Trophoblast cell (in vitro differentiated cells and primary cell): ENCODE measurements around the gene AMER2.

Source experiments
- DNase-seq, 2 donors: peaks; one replicate each; pipeline ENCODE4 v3.0.0-alpha.2; 2016
- H2AFZ ChIP-seq: 2 replicates; pipeline ENCODE4 v1.6.1; 2013; ENCODE audit warnings: low read length, moderate library complexity, mild to moderate bottlenecking; ENCODE audit not compliant: insufficient read depth, poor library complexity
- H2AK5ac ChIP-seq: 2 replicates; pipeline ENCODE4 v1.6.1; 2013; ENCODE audit warnings: mild to moderate bottlenecking, low read length
- H2BK120ac ChIP-seq: 2 replicates; pipeline ENCODE4 v1.6.1; 2013; ENCODE audit warnings: low read length, mild to moderate bottlenecking, moderate library complexity; ENCODE audit not compliant: insufficient read depth, poor library complexity
- H2BK12ac ChIP-seq: 2 replicates; pipeline ENCODE4 v1.6.1; 2013; ENCODE audit warnings: mild to moderate bottlenecking, low read length, moderate library complexity
- H2BK5ac ChIP-seq: 2 replicates; pipeline ENCODE4 v1.6.1; 2013; ENCODE audit warnings: low read length, low read depth, moderate library complexity, mild to moderate bottlenecking; ENCODE audit not compliant: poor library complexity
- H3K14ac ChIP-seq: 2 replicates; pipeline ENCODE4 v1.6.1; 2013; ENCODE audit warnings: mild to moderate bottlenecking, low read length
- H3K18ac ChIP-seq: 2 replicates; pipeline ENCODE4 v1.6.1; 2013; ENCODE audit warnings: mild to moderate bottlenecking, low read length
- H3K23ac ChIP-seq: 2 replicates; pipeline ENCODE4 v1.6.1; 2013; ENCODE audit warnings: low read length
- H3K27ac ChIP-seq: 2 replicates; pipeline ENCODE4 v1.5.1; 2013; ENCODE audit warnings: low read depth, mild to moderate bottlenecking, inconsistent platforms, low read length, moderate library complexity
- H3K27me3 ChIP-seq: 2 replicates; pipeline ENCODE4 v1.6.1; 2013; ENCODE audit warnings: inconsistent platforms, mild to moderate bottlenecking, low read length, moderate library complexity; ENCODE audit not compliant: insufficient read depth
- H3K36me3 ChIP-seq, 2 experiments: 1 replicate in 1 of 2; 2 replicates in 1 of 2; pipeline ENCODE4 v1.6.1; 2013; ENCODE audit warnings: low read length in 2 of 2, mild to moderate bottlenecking in 2 of 2, moderate library complexity in 1 of 2; ENCODE audit not compliant: insufficient read depth in 2 of 2, control insufficient read depth in 1 of 2
- H3K4ac ChIP-seq: 2 replicates; pipeline ENCODE4 v1.6.1; 2013; ENCODE audit warnings: low read depth, mild to moderate bottlenecking, low read length, moderate library complexity
- H3K4me1 ChIP-seq, 2 experiments: 1 replicate in 1 of 2; 2 replicates in 1 of 2; pipeline ENCODE4 v1.6.1; 2013; ENCODE audit warnings: low read length in 2 of 2, mild to moderate bottlenecking in 2 of 2, moderate library complexity in 1 of 2; ENCODE audit not compliant: insufficient read depth in 2 of 2, control insufficient read depth in 1 of 2
- H3K4me2 ChIP-seq: 2 replicates; pipeline ENCODE4 v1.6.1; 2013; ENCODE audit warnings: inconsistent platforms, mild to moderate bottlenecking, low read length, moderate library complexity
- H3K4me3 ChIP-seq: 2 replicates; pipeline ENCODE4 v1.5.1; 2013; ENCODE audit warnings: mild to moderate bottlenecking, low read depth, low read length, inconsistent platforms
- H3K79me1 ChIP-seq: one replicate; pipeline ENCODE4 v1.6.1; 2013; ENCODE audit warnings: low read length
- H3K79me2 ChIP-seq: 2 replicates; pipeline ENCODE4 v1.6.1; 2013; ENCODE audit warnings: low read length, mild to moderate bottlenecking; ENCODE audit not compliant: control insufficient read depth, insufficient read depth, poor library complexity
- H3K9ac ChIP-seq: 2 replicates; pipeline ENCODE4 v1.6.1; 2013; ENCODE audit warnings: mild to moderate bottlenecking, low read length
- H3K9me3 ChIP-seq: 2 replicates; pipeline ENCODE4 v1.6.1; 2013; ENCODE audit warnings: low read depth, mild to moderate bottlenecking, control low read depth, inconsistent platforms, low read length; ENCODE audit not compliant: insufficient read depth
- H4K12ac ChIP-seq: 2 replicates; pipeline ENCODE4 v1.6.1; 2013; ENCODE audit warnings: low read depth, mild to moderate bottlenecking, low read length, moderate library complexity
- H4K8ac ChIP-seq: 2 replicates; pipeline ENCODE4 v1.6.1; 2013; ENCODE audit warnings: low read depth, mild to moderate bottlenecking, low read length, moderate library complexity
- H4K91ac ChIP-seq: one replicate; pipeline ENCODE4 v1.6.1; 2013; ENCODE audit warnings: low read depth, mild to moderate bottlenecking, low read length, moderate library complexity
- WGBS: extraction: QIAGEN DNeasy Blood & Tissue Kit; methylation state at CpG from one replicate; pipeline ENCODE4 v1.1.7; 2013; ENCODE audit warnings: missing lambda C conversion rate; ENCODE audit not compliant: insufficient read length, insufficient coverage; ENCODE audit errors: extremely low coverage; 5-methylcytosine and 5-hydroxymethylcytosine counted together

Gene AMER2

GRCh38 chr13:25204863-25205262 is 32.8 kb upstream of the AMER2 start:
- Histone ChIP-seq H2BK120ac (no peak overlapping the region), H3K79me1 (no peaks in the 10 kb centered on the region), H2AFZ (no peak overlapping the region), H3K4me2 (no peak overlapping the region), H3K4ac (no peak overlapping the region), H4K8ac (no peak overlapping the region), H3K9ac (no peak overlapping the region), H3K23ac (no peak overlapping the region), H3K9me3 (peaks cover 1% of the 10 kb centered on the region), H3K79me2 (no peaks in the 10 kb centered on the region), H3K18ac (no peak overlapping the region), H4K91ac (no peak overlapping the region), H3K4me3 (no peak overlapping the region), H3K14ac (no peak overlapping the region), H2BK12ac (no peak overlapping the region), H3K4me1 (no peaks in the 10 kb centered on the region), H2AK5ac (no peak overlapping the region), H2BK5ac (no peak overlapping the region), H3K27me3 (no peaks in the 10 kb centered on the region), H3K27ac (no peak overlapping the region), H3K36me3 (no peaks in the 10 kb centered on the region), H4K12ac (no peak overlapping the region)
- WGBS: no CpG with 5 or more reads among the region's 4 CpGs
- no peak for DNase-seq

- no CpG with 5 or more reads among the region's 17 CpGs for WGBS
- Histone ChIP-seq H4K8ac (no peak overlapping the region), H3K14ac (no peak overlapping the region), H3K9me3 (peaks cover 1% of the 10 kb centered on the region), H2AK5ac (no peak overlapping the region), H3K79me1 (no peaks in the 10 kb centered on the region), H3K4me2 (no peak overlapping the region), H3K4me3 (no peak overlapping the region), H3K23ac (no peak overlapping the region), H3K27me3 (no peaks in the 10 kb centered on the region), H2AFZ (no peak overlapping the region), H3K18ac (no peak overlapping the region), H3K4ac (no peak overlapping the region), H3K4me1 (no peaks in the 10 kb centered on the region), H2BK5ac (no peak overlapping the region), H3K27ac (no peak overlapping the region), H2BK12ac (no peak overlapping the region), H4K12ac (no peak overlapping the region), H3K36me3 (no peaks in the 10 kb centered on the region), H3K79me2 (no peaks in the 10 kb centered on the region), H3K9ac (no peak overlapping the region), H2BK120ac (no peak overlapping the region), H4K91ac (no peak overlapping the region)
- no peak for DNase-seq
Measured at GRCh38 chr13:25203127-25203740, 31.1 kb upstream of the AMER2 start.

GRCh38 chr13:25200783-25201182 is 28.7 kb upstream of the AMER2 start:
- Histone ChIP-seq H3K27ac (no peak overlapping the region), H3K27me3 (no peaks in the 10 kb centered on the region), H2AK5ac (no peak overlapping the region), H4K91ac (no peak overlapping the region), H3K4me1 (peaks cover 0 to 2% of the 10 kb centered on the region in 2 experiments), H3K36me3 (no peaks in the 10 kb centered on the region), H2BK5ac (no peak overlapping the region), H2BK12ac (no peak overlapping the region), H3K79me1 (no peaks in the 10 kb centered on the region), H4K12ac (no peak overlapping the region), H3K9me3 (peaks cover 1% of the 10 kb centered on the region), H3K4me3 (no peak overlapping the region), H3K23ac (no peak overlapping the region), H3K14ac (no peak overlapping the region), H3K18ac (no peak overlapping the region), H3K9ac (no peak overlapping the region), H3K4me2 (no peak overlapping the region), H3K4ac (no peak overlapping the region), H4K8ac (no peak overlapping the region), H2AFZ (no peak overlapping the region), H2BK120ac (no peak overlapping the region), H3K79me2 (no peaks in the 10 kb centered on the region)
- peak in 1 of 2 donors; percentile 45 for DNase-seq
- no CpG with 5 or more reads among the region's 4 CpGs for WGBS

GRCh38 chr13:25198647-25199046 is 26.6 kb upstream of the AMER2 start:
- H3K14ac ChIP-seq: no peak overlapping the region
- no peaks in the 10 kb centered on the region for H3K79me2 ChIP-seq
- H2BK5ac ChIP-seq: no peak overlapping the region
- H2BK12ac ChIP-seq: no peak overlapping the region
- no peak overlapping the region for H2AFZ ChIP-seq
- no peak overlapping the region for H2AK5ac ChIP-seq
- H3K27me3 ChIP-seq: no peaks in the 10 kb centered on the region
- peaks cover 0 to 2% of the 10 kb centered on the region in 2 experiments for H3K4me1 ChIP-seq
- H3K18ac ChIP-seq: no peak overlapping the region
- H3K36me3 ChIP-seq: no peaks in the 10 kb centered on the region
- no peak overlapping the region for H4K8ac ChIP-seq
- no peak overlapping the region for H4K12ac ChIP-seq
- no peak overlapping the region for H3K4me3 ChIP-seq
- no peak overlapping the region for H3K23ac ChIP-seq
- H2BK120ac ChIP-seq: no peak overlapping the region
- no peak overlapping the region for H3K27ac ChIP-seq
- H3K4me2 ChIP-seq: no peak overlapping the region
- no peaks in the 10 kb centered on the region for H3K79me1 ChIP-seq
- H3K9ac ChIP-seq: no peak overlapping the region
- DNase-seq: no peak
- WGBS: no CpG with 5 or more reads among the region's 5 CpGs
- no peak overlapping the region for H4K91ac ChIP-seq
- no peak overlapping the region for H3K4ac ChIP-seq
- peaks cover 1% of the 10 kb centered on the region for H3K9me3 ChIP-seq
